Duodenal mucosa (tissue), 2 donors: ENCODE measurements around the gene RASGRF1.
"Not testable (repeated sequence)": the region's sequence is repeated elsewhere in the genome, so short reads cannot be mapped to it uniquely, and the experiment has no call there.

Source experiments
- H3K27ac ChIP-seq: one replicate; pipeline ENCODE4 v1.7.0; 2013; ENCODE audit warnings: low read depth, low read length
- H3K27me3 ChIP-seq, 2 donors: one replicate each; pipeline ENCODE4 v1.7.0; 2013; ENCODE audit warnings: low read length in 2 of 2, control low read depth in 1 of 2; ENCODE audit not compliant: insufficient read depth in 2 of 2, control insufficient read depth in 1 of 2
- H3K36me3 ChIP-seq, 2 donors: one replicate each; pipeline ENCODE4 v1.7.0; 2013; ENCODE audit warnings: low read length in 2 of 2, control low read depth in 1 of 2; ENCODE audit not compliant: insufficient read depth in 2 of 2, control insufficient read depth in 1 of 2
- H3K4me1 ChIP-seq, 2 donors: one replicate each; pipeline ENCODE4 v1.7.0; 2013; ENCODE audit warnings: low read length in 2 of 2, control low read depth in 1 of 2; ENCODE audit not compliant: insufficient read depth in 2 of 2, control insufficient read depth in 1 of 2
- H3K4me3 ChIP-seq, 2 donors: one replicate each; pipeline ENCODE4 v1.7.0; 2013; ENCODE audit warnings: low read length in 2 of 2, low read depth in 1 of 2
- H3K9ac ChIP-seq, 2 donors: one replicate each; pipeline ENCODE4 v1.7.0; 2013; ENCODE audit warnings: low read length in 2 of 2, low read depth in 1 of 2
- H3K9me3 ChIP-seq, 2 donors: one replicate each; pipeline ENCODE4 v1.7.0; 2013; ENCODE audit warnings: low read length in 2 of 2, control low read depth in 1 of 2; ENCODE audit not compliant: control insufficient read depth in 1 of 2

RASGRF1 gene

GRCh38 chr15:79122991-79123390, 32.4 kb upstream of the RASGRF1 start:
- no peaks in the 10 kb centered on the region for H3K4me1 ChIP-seq
- H3K27ac ChIP-seq = no peak overlapping the region
- no peaks in the 10 kb centered on the region for H3K27me3 ChIP-seq
- no peaks in the 10 kb centered on the region for H3K36me3 ChIP-seq
- no peak overlapping the region for H3K4me3 ChIP-seq
- H3K9me3 ChIP-seq = no peaks in the 10 kb centered on the region
- H3K9ac ChIP-seq = no peak overlapping the region

GRCh38 chr15:79122391-79122790, 31.8 kb upstream of the RASGRF1 start:
- Histone ChIP-seq H3K27me3 (no peaks in the 10 kb centered on the region), H3K9me3 (no peaks in the 10 kb centered on the region), H3K36me3 (no peaks in the 10 kb centered on the region), H3K9ac (no peak overlapping the region), H3K27ac (no peak overlapping the region), H3K4me3 (no peak overlapping the region), H3K4me1 (no peaks in the 10 kb centered on the region)

GRCh38 chr15:79121571-79121970, 31.0 kb upstream of the RASGRF1 start:
- no peaks in the 10 kb centered on the region for H3K36me3 ChIP-seq
- H3K27ac ChIP-seq = no peak overlapping the region
- no peaks in the 10 kb centered on the region for H3K9me3 ChIP-seq
- no peak overlapping the region for H3K4me3 ChIP-seq
- no peaks in the 10 kb centered on the region for H3K27me3 ChIP-seq
- no peaks in the 10 kb centered on the region for H3K4me1 ChIP-seq
- no peak overlapping the region for H3K9ac ChIP-seq

GRCh38 chr15:79117442-79118204, 27.0 kb upstream of the RASGRF1 start:
- Histone ChIP-seq H3K36me3 (no peaks in the 10 kb centered on the region), H3K9ac (no peak overlapping the region), H3K4me1 (no peaks in the 10 kb centered on the region), H3K27me3 (peaks cover 0 to 3% of the 10 kb centered on the region in 2 donors), H3K9me3 (peaks cover 0 to 3% of the 10 kb centered on the region in 2 donors), H3K4me3 (no peak overlapping the region), H3K27ac (no peak overlapping the region)

- peaks cover 0 to 3% of the 10 kb centered on the region in 2 donors for H3K9me3 ChIP-seq
- H3K4me1 ChIP-seq = no peaks in the 10 kb centered on the region
- peaks cover 0 to 3% of the 10 kb centered on the region in 2 donors for H3K27me3 ChIP-seq
- no peaks in the 10 kb centered on the region for H3K36me3 ChIP-seq
- H3K9ac ChIP-seq = no peak overlapping the region
- H3K27ac ChIP-seq = no peak overlapping the region
- no peak overlapping the region for H3K4me3 ChIP-seq
Measured at GRCh38 chr15:79116771-79117170, 26.2 kb upstream of the RASGRF1 start.

- Histone ChIP-seq H3K36me3 (no peaks in the 10 kb centered on the region), H3K9me3 (peaks cover 0 to 3% of the 10 kb centered on the region in 2 donors), H3K27ac (no peak overlapping the region), H3K27me3 (peaks cover 0 to 3% of the 10 kb centered on the region in 2 donors), H3K4me1 (no peaks in the 10 kb centered on the region), H3K4me3 (no peak overlapping the region), H3K9ac (no peak overlapping the region)
Measured at GRCh38 chr15:79115986-79116665, 25.5 kb upstream of the RASGRF1 start.

- Histone ChIP-seq H3K9me3 (peaks cover 0 to 3% of the 10 kb centered on the region in 2 donors), H3K36me3 (no peaks in the 10 kb centered on the region), H3K4me1 (no peaks in the 10 kb centered on the region), H3K9ac (no peak overlapping the region), H3K27ac (no peak overlapping the region), H3K27me3 (peaks cover 0 to 3% of the 10 kb centered on the region in 2 donors), H3K4me3 (no peak overlapping the region)
Measured at GRCh38 chr15:79113831-79114230, 23.3 kb upstream of the RASGRF1 start.

GRCh38 chr15:79111404-79111803, 20.8 kb upstream of the RASGRF1 start:
- H3K4me1 ChIP-seq, H3K4me3 ChIP-seq: not testable (repeated sequence)

GRCh38 chr15:79105141-79105540, 14.6 kb upstream of the RASGRF1 start:
- Histone ChIP-seq H3K9ac (no peak overlapping the region), H3K36me3 (no peaks in the 10 kb centered on the region), H3K4me3 (no peak overlapping the region), H3K9me3 (no peaks in the 10 kb centered on the region), H3K27me3 (peaks cover 9 to 16% of the 10 kb centered on the region in 2 donors), H3K4me1 (no peaks in the 10 kb centered on the region), H3K27ac (no peak overlapping the region)

More at GRCh38 chr15:79111404-79111803, 20.8 kb upstream of the RASGRF1 start:
- not testable (repeated sequence) for H3K36me3 ChIP-seq, H3K27ac ChIP-seq, H3K27me3 ChIP-seq, H3K9me3 ChIP-seq, H3K9ac ChIP-seq

GRCh38 chr15:79102595-79102994, 12.0 kb upstream of the RASGRF1 start:
- Histone ChIP-seq H3K27me3 (peaks cover 12 to 16% of the 10 kb centered on the region in 2 donors), H3K9me3 (no peaks in the 10 kb centered on the region), H3K9ac (no peak overlapping the region), H3K27ac (no peak overlapping the region), H3K36me3 (no peaks in the 10 kb centered on the region), H3K4me1 (no peaks in the 10 kb centered on the region), H3K4me3 (no peak overlapping the region)
